Spleen (tissue), 11 donors: Measurements from ENCODE around the gene TTYH1. TPM values are rescaled to one million over a fixed set of nuclear protein-coding genes. Genes with fewer than 3 reads are reported as not detected.
A peak's percentile ranks its signal among the peaks of the same experiment; 100 is the strongest.
"Not testable (repeated sequence)": the region's sequence is repeated elsewhere in the genome, so short reads cannot be mapped to it uniquely, and the experiment has no call there.

Experiments
- DNase-seq: peaks from one replicate; pipeline ENCODE4 v3.0.0-alpha.2; 2020
- H3K27ac ChIP-seq, 8 donors: fragments of 200-600 bp; sonication (generic) in 7 of 8; 1 replicate in 4 of 8; 2 replicates in 4 of 8; pipeline versions ENCODE4 v1.5.0 to v1.8.0; 2016 to 2021; ENCODE audit warnings: inconsistent platforms in 4 of 8, mild to moderate bottlenecking in 4 of 8, moderate library complexity in 1 of 8
- H3K27me3 ChIP-seq, 7 donors: fragments of 200-600 bp; sonication (generic) in 6 of 7; replicated peaks in 1 of 7; 1 replicate in 4 of 7; 2 replicates in 3 of 7; pipeline versions ENCODE4 v1.5.0 to v1.8.0; 2016 to 2021; ENCODE audit warnings: inconsistent platforms in 3 of 7, mild to moderate bottlenecking in 1 of 7
- H3K36me3 ChIP-seq, 6 donors: fragments of 200-600 bp; sonication (generic) in 5 of 6; 1 replicate in 4 of 6; 2 replicates in 2 of 6; pipeline versions ENCODE4 v1.5.0 to v1.8.0; 2016 to 2021; ENCODE audit warnings: inconsistent platforms in 2 of 6
- H3K4me1 ChIP-seq, 6 donors: fragments of 200-600 bp; sonication (generic) in 5 of 6; 1 replicate in 3 of 6; 2 replicates in 3 of 6; pipeline versions ENCODE4 v1.5.0 to v1.8.0; 2016 to 2021; ENCODE audit warnings: inconsistent platforms in 3 of 6
- H3K4me3 ChIP-seq, 8 donors: fragments of 200-600 bp; sonication (generic) in 7 of 8; 1 replicate in 4 of 8; 2 replicates in 4 of 8; pipeline versions ENCODE4 v1.5.0 to v1.8.0; 2016 to 2021; ENCODE audit warnings: inconsistent platforms in 4 of 8, mild to moderate bottlenecking in 4 of 8, moderate library complexity in 2 of 8
- H3K9me3 ChIP-seq, 8 donors: fragments of 200-600 bp; sonication (generic) in 7 of 8; 1 replicate in 4 of 8; 2 replicates in 4 of 8; pipeline versions ENCODE4 v1.5.0 to v1.8.0; 2016 to 2021; ENCODE audit warnings: inconsistent platforms in 4 of 8
- POLR2A ChIP-seq, 3 donors: fragments of 450-650 bp; IDR thresholded peaks; one replicate each; pipeline ENCODE4 v1.5.1; 2017; ENCODE audit warnings: antibody characterized with exemption in 3 of 3, mild to moderate bottlenecking in 1 of 3
- POLR2AphosphoS5 ChIP-seq, 3 donors: sonication (generic); formaldehyde crosslinking; IDR thresholded peaks; one replicate each; pipeline ENCODE4 v1.5.1; 2017; ENCODE audit warnings: antibody characterized with exemption in 3 of 3
- WGBS, 5 donors: extraction: QIAGEN DNeasy Blood & Tissue Kit in 3 of 5; methylation state at CpG; one replicate each; pipeline versions ENCODE4 v1.1.5 to v1.1.7; 2013 to 2018; 5-methylcytosine and 5-hydroxymethylcytosine counted together
- intact Hi-C: fragments of 100-400 bp; cut with DNase I; formaldehyde crosslinking; loops from one replicate; pipeline ENCODE4 v1.15.0; 2023; ENCODE audit warnings: low total_unique reads
- polyA plus RNA-seq, 3 donors: library from polyadenylated mRNA; stranded (reverse); fragments of 200-250 nt; gene quantifications; one replicate each; pipeline ENCODE4 v1.2.1, GENCODE V29; 2013
- total RNA-seq, 7 donors: library from RNA; depleted of rRNA in 3 of 7; stranded (reverse); fragments of >200 nt in 3 of 7; fragmentation: NEBNext Ultra II Directional in 4 of 7; extraction: Animal tissue kit (Norgen Biotek cat#: 25700) in 4 of 7; gene quantifications; one replicate each; pipeline versions ENCODE4 v1.1.0 to v1.2.1, GENCODE V29; 2016 to 2021
- TF ChIP-seq, protein P1 (sequence below), 11 experiments: fragments of 200-600 bp in 7 of 11; fragments of 450-650 bp in 4 of 11; sonication (generic) in 4 of 11; IDR thresholded peaks in 8 of 11; conservative IDR thresholded peaks in 3 of 11; 1 replicate in 7 of 11; 2 replicates in 4 of 11; pipeline versions ENCODE4 v1.4.0 to v1.8.0; 2016 to 2021; ENCODE audit warnings: antibody characterized with exemption in 11 of 11, inconsistent platforms in 4 of 11, mild to moderate bottlenecking in 1 of 11
- donor health status: healthy with polysubstance abuse.
- donor health status: DM: no; HTN: no; CAD: no; lungs with moderate emphysema.
- donor health status: DM: no; HTN: no; CAD: no.
- donor health status: Bipolar disorder and iron deficiency.
- donor health status: healthy.
- donor health status: DM: no; HTN: no; CAD: no.
- donor health status: DM: yes; HTN: yes; CAD: no.

The TTYH1 gene
- total and polyA plus RNA-seq, 10 donors: 0.97 to 3.5 (median 1.2) TPM

DNA sequence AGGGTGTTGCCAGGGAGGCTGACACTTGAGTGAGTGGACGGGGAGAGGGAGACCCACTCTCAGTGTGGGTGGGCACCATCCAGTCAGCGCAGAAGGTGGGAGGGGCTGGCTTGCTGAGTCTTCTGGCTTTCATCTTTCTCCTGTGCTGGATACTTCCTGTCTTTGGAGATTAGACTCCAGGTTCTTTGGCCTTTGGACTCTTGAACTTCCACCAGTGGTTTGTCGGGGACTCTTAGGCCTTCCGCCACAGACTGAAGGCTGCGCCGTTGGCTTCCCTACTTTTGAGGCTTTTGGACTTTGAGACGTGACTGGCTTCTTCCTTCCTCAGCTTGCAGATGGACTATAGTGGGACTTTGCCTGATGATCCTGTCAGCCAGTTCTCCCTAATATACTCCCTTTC, 29.5 kb downstream of the TTYH1 start:
- H3K36me3 ChIP-seq: peaks cover 0 to 68% (median 20%) of the 10 kb centered on the region in 6 donors
- no peak for TF ChIP-seq POLR2A (IDR thresholded peaks at IDR 0.05)
- WGBS, 5 donors: 82 to 90% (median 86%) methylated on average over 7 of the region's 7 CpGs
- no peaks in the 10 kb centered on the region for H3K27me3 ChIP-seq
- no peak overlapping the region for H3K4me3 ChIP-seq
- H3K27ac ChIP-seq: no peak overlapping the region
- intact Hi-C loops: no loop called here
- H3K9me3 ChIP-seq: no peaks in the 10 kb centered on the region
- no peak for DNase-seq
- peaks cover 7 to 31% (median 23%) of the 10 kb centered on the region in 6 donors for H3K4me1 ChIP-seq

DNA sequence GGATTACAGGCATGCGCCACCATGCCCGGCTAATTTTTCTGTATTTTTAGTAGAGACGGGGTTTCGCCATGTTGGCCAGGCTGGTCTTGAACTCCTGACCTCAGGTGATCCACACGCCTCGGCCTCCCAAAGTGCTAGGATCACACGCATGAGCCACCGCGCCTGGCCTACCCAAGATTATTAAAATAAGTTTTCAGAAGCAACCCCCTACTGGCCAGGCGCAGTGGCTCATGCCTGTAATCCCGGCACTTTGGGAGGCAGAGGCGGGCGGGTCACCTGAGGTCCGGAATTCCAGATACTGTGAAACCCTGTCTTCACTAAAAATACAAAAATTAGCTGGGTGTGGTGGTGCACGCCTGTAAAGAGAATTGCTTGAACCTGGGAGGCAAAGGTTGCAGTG, 31.1 kb downstream of the TTYH1 start:
- H3K4me3 ChIP-seq, H3K9me3 ChIP-seq, H3K27me3 ChIP-seq, H3K27ac ChIP-seq, DNase-seq, intact Hi-C loops: not testable (repeated sequence)
- Histone ChIP-seq H3K4me1 (peaks cover 20 to 47% (median 39%) of the 10 kb centered on the region in 6 donors), H3K36me3 (peaks cover 0 to 64% (median 20%) of the 10 kb centered on the region in 6 donors)
- WGBS, 5 donors: 92 to 96% (median 94%) methylated on average over 15 of the region's 15 CpGs

DNA sequence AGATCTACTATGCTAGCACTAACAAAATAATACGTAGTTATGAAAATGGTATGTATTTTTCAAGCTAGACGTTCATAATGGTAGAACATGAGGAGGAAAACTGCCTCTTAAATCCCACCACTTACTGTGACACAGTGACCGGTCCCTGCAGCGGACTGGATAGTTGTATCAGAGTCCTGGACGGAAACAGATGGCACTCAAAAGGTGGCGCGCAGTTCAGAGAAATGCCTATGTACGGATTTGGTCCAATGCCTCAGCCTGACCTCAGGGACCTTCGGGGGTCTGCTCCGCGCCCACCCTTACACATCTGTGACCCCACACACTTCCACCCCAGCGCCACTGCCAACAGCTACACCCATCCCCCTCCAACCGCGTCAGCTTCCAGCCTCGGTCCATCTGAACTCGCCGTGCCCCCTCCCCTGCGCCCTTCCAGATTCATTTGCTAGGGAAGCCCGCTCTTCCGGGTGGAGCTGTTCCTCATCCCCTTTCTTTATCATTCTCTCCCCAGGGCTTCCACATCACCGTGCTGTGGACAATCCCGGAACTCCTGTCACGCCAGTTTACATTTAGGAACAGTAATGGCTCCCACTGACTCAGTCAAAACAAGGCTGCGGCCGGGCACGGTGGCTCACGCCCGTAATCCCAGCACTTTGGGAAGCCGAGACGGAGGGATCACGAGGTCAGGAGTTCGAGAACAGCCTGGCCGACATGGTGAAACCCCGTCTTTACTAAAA, 32.9 kb downstream of the TTYH1 start:
- WGBS, 5 donors: 0 to 1% (median 1%) methylated on average over 26 to 34 of the region's 34 CpGs
- no peak for TF ChIP-seq POLR2A (IDR thresholded peaks at IDR 0.05)
- TF ChIP-seq POLR2AphosphoS5 (IDR thresholded peaks at IDR 0.05): peak in 1 of 3 donors; percentile 63
- TF ChIP-seq, protein P1, sequence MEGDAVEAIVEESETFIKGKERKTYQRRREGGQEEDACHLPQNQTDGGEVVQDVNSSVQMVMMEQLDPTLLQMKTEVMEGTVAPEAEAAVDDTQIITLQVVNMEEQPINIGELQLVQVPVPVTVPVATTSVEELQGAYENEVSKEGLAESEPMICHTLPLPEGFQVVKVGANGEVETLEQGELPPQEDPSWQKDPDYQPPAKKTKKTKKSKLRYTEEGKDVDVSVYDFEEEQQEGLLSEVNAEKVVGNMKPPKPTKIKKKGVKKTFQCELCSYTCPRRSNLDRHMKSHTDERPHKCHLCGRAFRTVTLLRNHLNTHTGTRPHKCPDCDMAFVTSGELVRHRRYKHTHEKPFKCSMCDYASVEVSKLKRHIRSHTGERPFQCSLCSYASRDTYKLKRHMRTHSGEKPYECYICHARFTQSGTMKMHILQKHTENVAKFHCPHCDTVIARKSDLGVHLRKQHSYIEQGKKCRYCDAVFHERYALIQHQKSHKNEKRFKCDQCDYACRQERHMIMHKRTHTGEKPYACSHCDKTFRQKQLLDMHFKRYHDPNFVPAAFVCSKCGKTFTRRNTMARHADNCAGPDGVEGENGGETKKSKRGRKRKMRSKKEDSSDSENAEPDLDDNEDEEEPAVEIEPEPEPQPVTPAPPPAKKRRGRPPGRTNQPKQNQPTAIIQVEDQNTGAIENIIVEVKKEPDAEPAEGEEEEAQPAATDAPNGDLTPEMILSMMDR (IDR thresholded peaks at IDR 0.05 in 8 of 11, conservative IDR thresholded peaks at IDR 0.05 in 3 of 11): no peak
- peaks cover 2 to 64% (median 35%) of the 10 kb centered on the region in 6 donors for H3K36me3 ChIP-seq
- H3K27ac ChIP-seq: peak overlapping the region; percentile 93 to 99 (median 98)
- no peaks in the 10 kb centered on the region for H3K9me3 ChIP-seq
- peak; percentile 87 for DNase-seq
- peaks cover 23 to 66% (median 51%) of the 10 kb centered on the region in 6 donors for H3K4me1 ChIP-seq
- no peaks in the 10 kb centered on the region for H3K27me3 ChIP-seq
- H3K4me3 ChIP-seq: peak overlapping the region; percentile 51 to 98 (median 86)
- intact Hi-C loops: no loop called here

DNA sequence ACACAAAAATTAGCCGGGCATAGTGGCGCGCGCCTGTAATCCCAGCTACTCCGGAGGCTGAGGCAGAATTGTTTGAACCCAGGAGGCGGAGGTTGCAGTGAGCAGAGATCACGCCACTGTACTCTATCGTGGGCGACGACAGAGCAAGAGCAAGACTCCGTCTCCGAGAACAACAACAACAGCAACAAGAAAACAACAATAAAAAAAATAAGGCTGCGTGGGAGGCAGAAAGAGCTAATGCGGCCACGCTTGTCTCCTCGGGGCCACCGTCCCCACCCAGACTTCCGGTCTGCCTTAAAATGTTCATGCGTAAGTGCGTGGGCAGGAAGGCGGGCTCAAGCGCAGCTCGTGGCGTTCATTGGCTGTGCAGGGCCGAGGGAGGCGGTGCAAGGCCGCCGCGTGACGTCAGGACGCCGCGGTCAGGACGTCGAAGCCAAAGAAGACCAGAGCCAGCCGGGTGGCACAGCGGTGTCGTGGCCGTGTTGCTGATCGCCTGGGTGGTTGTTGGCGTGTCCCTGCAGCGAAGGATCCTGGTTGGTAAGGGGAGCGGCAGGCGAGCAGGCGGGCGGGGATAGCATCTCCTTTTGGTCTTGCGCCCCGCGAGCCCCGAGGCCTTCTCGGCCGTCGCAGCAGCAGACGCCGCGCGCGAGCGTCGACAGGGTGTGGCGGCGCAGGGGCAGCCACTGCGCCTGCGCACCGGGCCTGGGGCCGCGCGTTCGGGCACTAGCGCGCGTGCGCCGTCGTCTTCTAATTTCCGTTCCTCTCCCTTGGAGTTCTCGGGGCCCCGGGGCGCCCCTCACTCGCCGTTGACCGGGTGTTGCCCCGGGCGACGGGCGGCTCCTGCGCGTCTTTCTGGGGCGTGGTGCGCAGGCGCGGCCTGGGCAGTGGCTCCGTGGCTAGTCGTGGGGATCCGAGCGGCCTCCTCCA, 33.8 kb downstream of the TTYH1 start, which contains the start of gene LENG8:
TSS of gene LENG8 (plus strand) at position 426 of the 927 bp plus-strand sequence. CDS start 2,146 bp downstream, outside the sequence.
- intact Hi-C loops: no loop called here

More for the DNA sequence above, 33.8 kb downstream of the TTYH1 start, which contains the start of gene LENG8:
- 0% methylated on average over 57 to 96 of the region's 96 CpGs for WGBS, 5 donors
- TF ChIP-seq POLR2AphosphoS5 (IDR thresholded peaks at IDR 0.05) (peak; percentile 99 to 100 (median 100)), POLR2A (IDR thresholded peaks at IDR 0.05) (peak; percentile 65 to 85 (median 76))
- TF ChIP-seq, protein P1 (IDR thresholded peaks at IDR 0.05 in 8 of 11, conservative IDR thresholded peaks at IDR 0.05 in 3 of 11): peak in 5 of 11 experiments; percentile 9 to 33 (median 23)
- Histone ChIP-seq H3K36me3 (peaks cover 2 to 66% (median 44%) of the 10 kb centered on the region in 6 donors), H3K27me3 (no peaks in the 10 kb centered on the region), H3K27ac (peak within 1 kb of the TSS; percentile 93 to 99 (median 98)), H3K4me1 (peaks cover 23 to 74% (median 51%) of the 10 kb centered on the region in 6 donors), H3K9me3 (no peaks in the 10 kb centered on the region), H3K4me3 (peak within 1 kb of the TSS; percentile 51 to 98 (median 86))
- DNase-seq: peak; percentile 98
